ENCODE measurements around the gene UCP1.

DNA sequence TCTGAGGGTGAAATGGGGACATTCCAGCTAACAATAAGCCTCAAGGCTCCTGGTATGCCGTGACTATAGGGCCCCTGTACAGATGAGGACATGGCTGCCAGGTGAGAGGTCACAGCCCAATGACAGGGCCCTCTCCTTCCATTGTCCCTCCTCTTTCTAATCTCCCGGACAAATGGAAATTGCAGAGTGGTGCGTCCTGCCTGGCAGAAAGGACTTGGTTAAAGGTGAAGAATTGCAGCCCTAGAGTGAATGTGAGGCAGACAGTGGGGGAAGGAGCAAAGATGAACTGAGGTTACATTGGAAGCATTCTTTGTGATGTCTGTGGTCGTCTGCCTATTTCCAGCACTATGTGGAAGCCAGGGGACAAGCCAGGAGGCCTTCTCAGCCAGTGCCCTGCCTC, 6.7 kb upstream of the UCP1 start:
- TF ChIP-seq, protein P1, sequence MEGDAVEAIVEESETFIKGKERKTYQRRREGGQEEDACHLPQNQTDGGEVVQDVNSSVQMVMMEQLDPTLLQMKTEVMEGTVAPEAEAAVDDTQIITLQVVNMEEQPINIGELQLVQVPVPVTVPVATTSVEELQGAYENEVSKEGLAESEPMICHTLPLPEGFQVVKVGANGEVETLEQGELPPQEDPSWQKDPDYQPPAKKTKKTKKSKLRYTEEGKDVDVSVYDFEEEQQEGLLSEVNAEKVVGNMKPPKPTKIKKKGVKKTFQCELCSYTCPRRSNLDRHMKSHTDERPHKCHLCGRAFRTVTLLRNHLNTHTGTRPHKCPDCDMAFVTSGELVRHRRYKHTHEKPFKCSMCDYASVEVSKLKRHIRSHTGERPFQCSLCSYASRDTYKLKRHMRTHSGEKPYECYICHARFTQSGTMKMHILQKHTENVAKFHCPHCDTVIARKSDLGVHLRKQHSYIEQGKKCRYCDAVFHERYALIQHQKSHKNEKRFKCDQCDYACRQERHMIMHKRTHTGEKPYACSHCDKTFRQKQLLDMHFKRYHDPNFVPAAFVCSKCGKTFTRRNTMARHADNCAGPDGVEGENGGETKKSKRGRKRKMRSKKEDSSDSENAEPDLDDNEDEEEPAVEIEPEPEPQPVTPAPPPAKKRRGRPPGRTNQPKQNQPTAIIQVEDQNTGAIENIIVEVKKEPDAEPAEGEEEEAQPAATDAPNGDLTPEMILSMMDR (IDR thresholded peaks at IDR 0.05; ENCODE audit: low read depth, low read length), result no peak
- TF ChIP-seq POLR2A (IDR thresholded peaks at IDR 0.05; ENCODE audit: extremely low read depth, insufficient read length), result no peak
- TF ChIP-seq, protein P2, sequence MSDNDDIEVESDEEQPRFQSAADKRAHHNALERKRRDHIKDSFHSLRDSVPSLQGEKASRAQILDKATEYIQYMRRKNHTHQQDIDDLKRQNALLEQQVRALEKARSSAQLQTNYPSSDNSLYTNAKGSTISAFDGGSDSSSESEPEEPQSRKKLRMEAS (IDR thresholded peaks at IDR 0.05; ENCODE audit: low read depth, low read length), result no peak
